Cardiac fibroblast (primary cell): Measurements from ENCODE around the gene SLC7A8.
A peak's percentile ranks its signal among the peaks of the same experiment; 100 is the strongest.
"Not testable (repeated sequence)": the region's sequence is repeated elsewhere in the genome, so short reads cannot be mapped to it uniquely, and the experiment has no call there.

Experiments used
- DNase-seq, 2 donors: peaks; one replicate each; pipeline versions ENCODE4 v3.0.0 to v3.0.0-alpha.2; 2010; ENCODE audit warnings: low read depth in 2 of 2
- H3K4me3 ChIP-seq, 2 donors: replicated peaks in 1 of 2; 1 replicate in 1 of 2; 2 replicates in 1 of 2; pipeline ENCODE4 v1.5.1; 2011; ENCODE audit warnings: low read depth in 2 of 2, low read length in 2 of 2, mild to moderate bottlenecking in 2 of 2, moderate library complexity in 1 of 2
- TF ChIP-seq, protein P1 (sequence below): IDR thresholded peaks from one replicate; pipeline ENCODE4 v1.5.1; 2011; ENCODE audit warnings: low read depth, mild to moderate bottlenecking, low read length, inconsistent platforms

The SLC7A8 gene

DNA sequence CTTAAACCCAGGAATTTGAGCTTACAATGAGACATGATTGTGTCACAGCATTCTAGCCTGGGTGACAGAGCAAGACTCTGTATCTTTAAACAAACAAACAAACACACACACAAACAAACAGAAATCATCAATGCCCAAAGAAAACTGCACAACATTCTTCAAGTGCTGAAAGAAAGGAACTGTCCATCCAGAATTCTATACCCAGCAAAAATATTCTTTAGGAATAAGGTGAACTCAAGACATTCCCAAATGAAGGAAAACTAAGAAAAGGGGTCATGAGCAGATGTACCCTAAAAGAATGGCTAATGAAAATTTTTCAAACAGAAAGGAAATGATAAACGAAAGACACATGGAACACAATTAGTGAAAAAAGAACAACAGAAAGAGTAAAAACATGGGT, 32.0 kb upstream of the SLC7A8 start:
- TF ChIP-seq, protein P1, sequence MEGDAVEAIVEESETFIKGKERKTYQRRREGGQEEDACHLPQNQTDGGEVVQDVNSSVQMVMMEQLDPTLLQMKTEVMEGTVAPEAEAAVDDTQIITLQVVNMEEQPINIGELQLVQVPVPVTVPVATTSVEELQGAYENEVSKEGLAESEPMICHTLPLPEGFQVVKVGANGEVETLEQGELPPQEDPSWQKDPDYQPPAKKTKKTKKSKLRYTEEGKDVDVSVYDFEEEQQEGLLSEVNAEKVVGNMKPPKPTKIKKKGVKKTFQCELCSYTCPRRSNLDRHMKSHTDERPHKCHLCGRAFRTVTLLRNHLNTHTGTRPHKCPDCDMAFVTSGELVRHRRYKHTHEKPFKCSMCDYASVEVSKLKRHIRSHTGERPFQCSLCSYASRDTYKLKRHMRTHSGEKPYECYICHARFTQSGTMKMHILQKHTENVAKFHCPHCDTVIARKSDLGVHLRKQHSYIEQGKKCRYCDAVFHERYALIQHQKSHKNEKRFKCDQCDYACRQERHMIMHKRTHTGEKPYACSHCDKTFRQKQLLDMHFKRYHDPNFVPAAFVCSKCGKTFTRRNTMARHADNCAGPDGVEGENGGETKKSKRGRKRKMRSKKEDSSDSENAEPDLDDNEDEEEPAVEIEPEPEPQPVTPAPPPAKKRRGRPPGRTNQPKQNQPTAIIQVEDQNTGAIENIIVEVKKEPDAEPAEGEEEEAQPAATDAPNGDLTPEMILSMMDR, result no peak
- no peak for DNase-seq
- H3K4me3 ChIP-seq, result no peak overlapping the region

GRCh38 chr14:23209651-23210423, 26.4 kb upstream of the SLC7A8 start:
- DNase-seq, result peak; percentile 2 to 62
- TF ChIP-seq, protein P1, result no peak
- no peak overlapping the region for H3K4me3 ChIP-seq

DNA sequence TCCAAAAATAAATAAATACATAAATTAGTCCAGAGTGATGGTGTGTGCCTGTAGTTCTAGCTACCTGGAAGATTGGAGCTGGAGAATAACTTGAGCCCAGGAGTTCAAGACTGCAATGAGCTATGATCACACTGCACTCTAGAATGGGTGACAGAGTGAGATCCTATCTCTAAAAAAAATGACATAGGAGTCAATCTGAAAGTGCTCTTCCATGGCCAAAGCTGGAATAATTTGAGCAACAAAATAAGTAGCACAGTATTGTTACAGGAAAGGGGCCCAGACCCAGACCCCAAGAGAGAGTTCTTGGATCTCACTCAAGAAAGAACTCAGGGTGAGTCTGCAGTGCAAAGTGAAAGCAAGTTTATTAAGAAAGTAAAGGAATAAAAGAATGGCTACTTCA, 24.9 kb upstream of the SLC7A8 start:
- TF ChIP-seq, protein P1, result no peak
- no peak overlapping the region for H3K4me3 ChIP-seq
- no peak for DNase-seq

DNA sequence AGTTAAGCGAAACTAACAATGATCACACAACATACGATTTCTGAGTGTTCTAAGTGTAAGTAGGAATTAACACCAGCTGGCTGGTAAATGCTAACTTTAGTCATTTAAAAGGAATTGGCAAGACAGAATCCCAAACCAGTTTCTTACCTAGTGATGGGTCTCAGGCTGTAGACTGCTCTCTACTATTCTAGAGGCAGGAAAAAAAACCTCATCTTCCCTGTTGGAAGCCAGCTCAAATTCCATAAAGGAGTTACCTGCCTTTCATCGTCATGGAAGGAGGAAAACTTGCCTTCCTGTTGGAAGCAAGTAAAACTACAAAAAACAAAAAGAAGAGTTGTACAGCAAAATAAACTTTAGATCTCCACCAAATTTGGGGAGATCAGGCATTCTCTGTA, 23.7 kb upstream of the SLC7A8 start:
- H3K4me3 ChIP-seq, result no peak overlapping the region
- DNase-seq, result no peak
- TF ChIP-seq, protein P1, result no peak

GRCh38 chr14:23206422-23207145, 23.1 kb upstream of the SLC7A8 start:
- DNase-seq, result no peak
- H3K4me3 ChIP-seq, result no peak overlapping the region
- TF ChIP-seq, protein P1, result no peak

DNA sequence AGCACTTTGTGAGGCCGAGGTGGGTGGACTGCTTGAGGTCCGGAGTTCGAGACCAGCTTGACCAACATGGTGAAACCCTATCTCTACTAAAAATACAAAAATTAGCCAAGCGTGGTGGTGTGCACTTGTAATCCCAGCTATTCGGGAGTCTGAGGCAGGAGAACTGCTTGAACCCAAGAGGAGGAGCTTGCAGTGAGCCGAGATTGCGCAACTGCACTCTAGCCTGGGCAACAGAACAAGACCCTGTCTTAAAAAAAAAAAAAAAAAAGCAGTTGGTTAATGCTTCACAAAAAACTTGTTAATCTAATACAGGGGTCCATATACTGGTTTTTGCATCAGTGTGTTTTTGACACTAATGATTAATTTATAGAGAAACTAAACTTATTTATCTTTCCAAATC, 18.5 kb upstream of the SLC7A8 start:
- no peak for DNase-seq

DNA sequence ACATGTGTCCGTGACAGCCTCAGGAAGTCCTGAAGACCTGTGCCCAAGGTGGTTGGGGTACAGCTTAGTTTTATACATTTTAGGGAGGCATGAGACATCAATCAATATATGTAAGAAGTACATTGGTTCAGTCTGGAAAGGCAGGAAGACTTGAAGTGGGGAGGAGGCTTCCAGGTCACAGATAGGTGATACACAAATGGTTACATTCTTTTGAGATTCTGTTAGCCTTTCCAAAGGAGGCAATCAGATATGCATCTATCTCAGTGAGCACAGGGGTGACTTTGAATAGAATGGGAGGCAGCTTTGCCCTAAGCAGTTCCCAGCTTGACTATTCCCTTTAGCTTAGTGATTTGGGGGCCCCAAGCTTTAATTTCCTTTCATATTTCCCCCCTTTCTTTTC, 15.7 kb upstream of the SLC7A8 start:
- not testable (repeated sequence) for H3K4me3 ChIP-seq, DNase-seq

More for the DNA sequence above, 18.5 kb upstream of the SLC7A8 start:
- H3K4me3 ChIP-seq, result no peak overlapping the region
- TF ChIP-seq, protein P1, result no peak

GRCh38 chr14:23196487-23196886, 13.0 kb upstream of the SLC7A8 start:
- DNase-seq, H3K4me3 ChIP-seq: not testable (repeated sequence)
